ENCODE measurements around the gene MICU1. TPM values are rescaled to one million over a fixed set of nuclear protein-coding genes. Genes with fewer than 3 reads are reported as not detected.

MICU1 gene
- total RNA-seq, 3 donors from 2014 or later = 27.2 to 44.3 (median 33.9) TPM

GRCh38 chr10:72367301-72367960, 258.4 kb downstream of the MICU1 start:
- DNase-seq (ENCODE audit: low spot score in 2 of 2) = no peak
- H3K4me1 ChIP-seq = peaks cover 3 to 5% of the 10 kb centered on the region in 2 donors
- no peak overlapping the region for H3K27ac ChIP-seq
- H3K4me3 ChIP-seq = no peak overlapping the region
- H3K9me3 ChIP-seq = no peaks in the 10 kb centered on the region
- H3K36me3 ChIP-seq = no peaks in the 10 kb centered on the region
- no peaks in the 10 kb centered on the region for H3K27me3 ChIP-seq
- TF ChIP-seq POLR2AphosphoS5 (IDR thresholded peaks at IDR 0.05) (no peak), POLR2A (IDR thresholded peaks at IDR 0.05) (no peak)
- TF ChIP-seq, protein P1, sequence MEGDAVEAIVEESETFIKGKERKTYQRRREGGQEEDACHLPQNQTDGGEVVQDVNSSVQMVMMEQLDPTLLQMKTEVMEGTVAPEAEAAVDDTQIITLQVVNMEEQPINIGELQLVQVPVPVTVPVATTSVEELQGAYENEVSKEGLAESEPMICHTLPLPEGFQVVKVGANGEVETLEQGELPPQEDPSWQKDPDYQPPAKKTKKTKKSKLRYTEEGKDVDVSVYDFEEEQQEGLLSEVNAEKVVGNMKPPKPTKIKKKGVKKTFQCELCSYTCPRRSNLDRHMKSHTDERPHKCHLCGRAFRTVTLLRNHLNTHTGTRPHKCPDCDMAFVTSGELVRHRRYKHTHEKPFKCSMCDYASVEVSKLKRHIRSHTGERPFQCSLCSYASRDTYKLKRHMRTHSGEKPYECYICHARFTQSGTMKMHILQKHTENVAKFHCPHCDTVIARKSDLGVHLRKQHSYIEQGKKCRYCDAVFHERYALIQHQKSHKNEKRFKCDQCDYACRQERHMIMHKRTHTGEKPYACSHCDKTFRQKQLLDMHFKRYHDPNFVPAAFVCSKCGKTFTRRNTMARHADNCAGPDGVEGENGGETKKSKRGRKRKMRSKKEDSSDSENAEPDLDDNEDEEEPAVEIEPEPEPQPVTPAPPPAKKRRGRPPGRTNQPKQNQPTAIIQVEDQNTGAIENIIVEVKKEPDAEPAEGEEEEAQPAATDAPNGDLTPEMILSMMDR (IDR thresholded peaks at IDR 0.05) = no peak
- intact Hi-C loops (cut with DNase I; ENCODE audit: low total_unique reads) = no loop called here

DNA sequence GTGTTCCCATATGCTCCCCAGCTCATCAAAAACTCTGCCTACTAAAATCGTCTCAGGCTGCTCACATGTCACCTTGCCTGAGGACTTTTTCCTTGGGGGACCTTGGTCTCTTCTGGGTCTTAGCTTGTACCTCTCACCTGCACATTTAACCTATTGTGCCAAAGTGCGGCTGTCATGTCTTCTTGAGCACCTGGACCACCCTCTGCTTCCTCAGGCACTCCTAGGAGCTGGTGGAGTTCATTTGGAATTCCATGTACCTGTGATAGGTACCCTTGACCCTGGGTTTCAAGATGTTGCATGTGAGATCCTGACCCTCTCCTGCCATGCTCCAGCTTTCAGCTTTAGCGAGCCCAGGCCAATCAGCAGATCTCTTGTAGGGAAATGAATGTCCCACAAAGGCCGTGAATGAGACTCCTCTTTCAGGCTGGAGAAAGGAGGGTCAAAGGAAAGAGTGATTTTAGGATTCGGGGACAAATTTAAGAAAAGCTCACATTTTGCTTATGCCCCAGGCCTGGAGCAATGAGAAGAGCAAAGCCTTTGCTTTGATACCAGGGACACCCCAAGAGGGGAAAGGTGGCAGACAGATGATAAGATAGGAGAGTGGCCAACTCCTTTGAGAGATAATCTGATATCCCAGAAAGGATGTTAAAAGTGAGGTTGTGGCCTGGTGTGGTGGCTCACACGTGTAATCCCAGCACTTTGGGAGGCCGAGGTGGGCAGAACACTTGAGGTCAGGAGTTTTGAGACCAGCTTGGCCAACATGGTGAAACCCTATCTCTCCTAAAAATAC, 260.6 kb downstream of the MICU1 start:
- DNase-seq (ENCODE audit: low spot score in 2 of 2) = no peak
- no peak overlapping the region for H3K4me3 ChIP-seq
- intact Hi-C loops (cut with DNase I; ENCODE audit: low total_unique reads) = no loop called here
- H3K4me1 ChIP-seq = peaks cover 3 to 5% of the 10 kb centered on the region in 2 donors
- H3K27me3 ChIP-seq = no peaks in the 10 kb centered on the region
- TF ChIP-seq POLR2A (IDR thresholded peaks at IDR 0.05) (no peak), POLR2AphosphoS5 (IDR thresholded peaks at IDR 0.05) (no peak)
- TF ChIP-seq, protein P1 (IDR thresholded peaks at IDR 0.05) = no peak
- no peaks in the 10 kb centered on the region for H3K9me3 ChIP-seq
- H3K36me3 ChIP-seq = no peaks in the 10 kb centered on the region
- H3K27ac ChIP-seq = peak overlapping the region in 1 of 2 donors; percentile 50

DNA sequence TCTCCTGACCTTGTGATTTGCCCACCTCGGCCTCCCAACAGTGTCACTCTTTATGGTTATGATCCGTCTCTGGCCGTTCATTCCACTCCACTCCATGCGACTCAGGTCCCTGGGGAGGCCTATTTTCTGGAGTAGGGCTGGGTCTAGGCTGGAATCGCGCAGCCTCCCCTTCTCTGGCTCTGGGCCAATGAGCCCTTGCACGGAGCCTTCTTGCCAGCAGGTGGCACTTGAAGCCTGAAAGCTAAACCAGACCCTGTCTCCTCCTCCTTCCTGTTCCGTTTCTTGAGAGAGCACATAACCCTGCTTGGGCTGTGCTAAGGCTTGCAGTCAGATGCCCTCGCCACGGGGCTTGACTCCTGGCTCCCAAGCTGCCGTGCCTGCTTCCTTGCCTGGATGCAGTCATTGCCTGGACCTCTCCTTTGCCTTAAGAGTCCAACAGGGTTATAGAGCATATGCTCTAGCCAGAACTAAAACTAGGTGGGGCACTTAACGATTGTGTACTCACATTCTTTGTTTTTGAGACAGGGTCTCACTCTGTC, 261.6 kb downstream of the MICU1 start:
- H3K27me3 ChIP-seq = no peaks in the 10 kb centered on the region
- peak; percentile 74 to 82 for DNase-seq (ENCODE audit: low spot score in 2 of 2)
- no peaks in the 10 kb centered on the region for H3K9me3 ChIP-seq
- intact Hi-C loops (cut with DNase I; ENCODE audit: low total_unique reads) = no loop called here
- H3K4me1 ChIP-seq = peaks cover 3 to 5% of the 10 kb centered on the region in 2 donors
- no peaks in the 10 kb centered on the region for H3K36me3 ChIP-seq
- H3K4me3 ChIP-seq = peak overlapping the region in 2 of 3 donors; percentile 16 to 49
- peak overlapping the region; percentile 25 to 50 for H3K27ac ChIP-seq
- TF ChIP-seq, protein P1 (IDR thresholded peaks at IDR 0.05) = peak; percentile 65 to 96 (median 95)
- TF ChIP-seq POLR2A (IDR thresholded peaks at IDR 0.05) = no peak
- peak; percentile 63 to 91 (median 79) for TF ChIP-seq POLR2AphosphoS5 (IDR thresholded peaks at IDR 0.05)

GRCh38 chr10:72356987-72357386, 268.9 kb downstream of the MICU1 start:
- H3K36me3 ChIP-seq = no peaks in the 10 kb centered on the region
- no peak for DNase-seq (ENCODE audit: low spot score in 2 of 2)
- intact Hi-C loops (cut with DNase I; ENCODE audit: low total_unique reads) = no loop called here
- H3K27ac ChIP-seq = no peak overlapping the region
- peaks cover 8 to 11% of the 10 kb centered on the region in 2 donors for H3K4me1 ChIP-seq
- H3K9me3 ChIP-seq = no peaks in the 10 kb centered on the region
- H3K4me3 ChIP-seq = no peak overlapping the region
- H3K27me3 ChIP-seq = no peaks in the 10 kb centered on the region
- TF ChIP-seq POLR2AphosphoS5 (IDR thresholded peaks at IDR 0.05) (no peak), POLR2A (IDR thresholded peaks at IDR 0.05) (no peak)
- TF ChIP-seq, protein P1 (IDR thresholded peaks at IDR 0.05) = no peak

DNA sequence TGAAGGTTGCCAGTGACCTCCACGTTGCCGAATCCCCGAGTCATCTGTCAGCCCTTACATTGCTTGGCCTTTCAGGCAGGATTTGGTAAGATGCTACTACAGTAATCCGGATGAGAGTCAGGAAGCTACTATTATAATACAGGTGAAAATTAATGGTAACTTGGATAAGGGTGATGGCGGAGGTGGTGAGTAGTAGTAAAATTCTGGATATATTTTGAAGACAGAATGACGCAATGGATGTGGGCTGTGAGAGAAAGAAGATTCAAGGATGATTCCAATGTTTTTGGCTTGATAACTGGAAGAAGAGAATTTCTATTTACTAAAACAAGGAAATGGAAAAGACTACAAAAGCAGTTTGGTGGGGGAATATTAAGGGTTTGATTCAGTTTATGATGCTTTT, 269.8 kb downstream of the MICU1 start:
- DNase-seq (ENCODE audit: low spot score in 2 of 2) = no peak

More for the DNA sequence above, 269.8 kb downstream of the MICU1 start:
- Histone ChIP-seq H3K27ac (no peak overlapping the region), H3K9me3 (no peaks in the 10 kb centered on the region), H3K36me3 (no peaks in the 10 kb centered on the region), H3K4me3 (no peak overlapping the region), H3K27me3 (no peaks in the 10 kb centered on the region), H3K4me1 (peaks cover 8 to 11% of the 10 kb centered on the region in 2 donors)
- intact Hi-C loops (cut with DNase I; ENCODE audit: low total_unique reads) = no loop called here
- no peak for TF ChIP-seq POLR2AphosphoS5 (IDR thresholded peaks at IDR 0.05)
- TF ChIP-seq POLR2A (IDR thresholded peaks at IDR 0.05) = no peak
- TF ChIP-seq, protein P1 (IDR thresholded peaks at IDR 0.05) = no peak
